Naive thymus-derived CD4-positive, alpha-beta T cell (primary cell): ENCODE measurements around the gene HOXB8. TPM values are rescaled to one million over a fixed set of nuclear protein-coding genes. Genes with fewer than 3 reads are reported as not detected.
A peak's percentile ranks its signal among the peaks of the same experiment; 100 is the strongest.

ENCODE experiments used
- ATAC-seq: fragments of 150-1000 bp; cut with Tn5 transposase; 2 replicates; pipeline ENCODE4 v1.10.0; 2021; ENCODE audit warnings: mild to moderate bottlenecking, moderate library complexity
- CTCF ChIA-PET: fragments of 350-600 bp; sonication (Branson Sonifier 250); formaldehyde crosslinking; loops from one replicate; lab custom pipeline; 2021; ENCODE audit warnings: antibody characterized with exemption; lab: Charles Lee
- POLR2A ChIA-PET: fragments of 350-600 bp; sonication (Branson Sonifier 250); formaldehyde crosslinking; loops from one replicate; lab custom pipeline; 2021; ENCODE audit warnings: antibody characterized with exemption, inconsistent platforms; lab: Charles Lee
- DNase-seq, 9 donors: peaks; one replicate each; pipeline versions ENCODE4 v3.0.0 to v3.0.0-alpha.2; 2020 to 2022; ENCODE audit warnings: mixed read lengths in 1 of 9
- H3K27ac ChIP-seq: one replicate; pipeline ENCODE4 v1.7.0; 2013; ENCODE audit warnings: mild to moderate bottlenecking, low read depth, low read length, moderate library complexity
- H3K27me3 ChIP-seq, 2 donors: one replicate each; pipeline ENCODE4 v1.7.0; 2013; ENCODE audit warnings: low read length in 2 of 2, mild to moderate bottlenecking in 2 of 2, moderate library complexity in 2 of 2; ENCODE audit not compliant: control insufficient read depth in 2 of 2, insufficient read depth in 2 of 2
- H3K36me3 ChIP-seq, 3 experiments: 1 replicate in 2 of 3; 2 replicates in 1 of 3; pipeline ENCODE4 v1.7.0; 2013; ENCODE audit warnings: low read length in 3 of 3, mild to moderate bottlenecking in 3 of 3, moderate library complexity in 1 of 3; ENCODE audit not compliant: insufficient read depth in 3 of 3, control insufficient read depth in 2 of 3
- H3K4me1 ChIP-seq, 2 donors: one replicate each; pipeline ENCODE4 v1.7.0; 2013; ENCODE audit warnings: low read length in 2 of 2, mild to moderate bottlenecking in 2 of 2, moderate library complexity in 1 of 2; ENCODE audit not compliant: control insufficient read depth in 2 of 2, insufficient read depth in 2 of 2
- H3K4me3 ChIP-seq: 2 replicates; pipeline ENCODE4 v1.7.0; 2013; ENCODE audit warnings: mild to moderate bottlenecking, low read length
- H3K9me3 ChIP-seq, 3 experiments: 1 replicate in 2 of 3; 2 replicates in 1 of 3; pipeline ENCODE4 v1.7.0; 2013; ENCODE audit warnings: low read length in 3 of 3; ENCODE audit not compliant: control insufficient read depth in 2 of 3
- H3K27ac Mint-ChIP-seq, 9 donors: one replicate each; pipeline ENCODE4 v1.8.0; 2020 to 2022; ENCODE audit warnings: mixed read lengths in 9 of 9, mild to moderate bottlenecking in 8 of 9, moderate library complexity in 5 of 9, inconsistent platforms in 2 of 9
- H3K27me3 Mint-ChIP-seq, 5 donors: one replicate each; pipeline ENCODE4 v1.8.0; 2021 to 2022; ENCODE audit warnings: mixed read lengths in 5 of 5, mild to moderate bottlenecking in 1 of 5
- H3K36me3 Mint-ChIP-seq, 5 donors: one replicate each; pipeline ENCODE4 v1.8.0; 2020 to 2022; ENCODE audit warnings: mixed read lengths in 5 of 5, mild to moderate bottlenecking in 3 of 5, inconsistent platforms in 1 of 5
- H3K4me1 Mint-ChIP-seq, 7 donors: one replicate each; pipeline ENCODE4 v1.8.0; 2020 to 2022; ENCODE audit warnings: mixed read lengths in 7 of 7, mild to moderate bottlenecking in 3 of 7, inconsistent platforms in 1 of 7
- H3K4me3 Mint-ChIP-seq, 10 donors: one replicate each; pipeline ENCODE4 v1.8.0; 2020 to 2022; ENCODE audit warnings: mild to moderate bottlenecking in 10 of 10, mixed read lengths in 10 of 10, moderate library complexity in 6 of 10, inconsistent platforms in 2 of 10
- H3K9me3 Mint-ChIP-seq, 11 donors: one replicate each; pipeline ENCODE4 v1.8.0; 2020 to 2022; ENCODE audit warnings: mixed read lengths in 11 of 11, mild to moderate bottlenecking in 4 of 11, inconsistent platforms in 1 of 11, moderate library complexity in 1 of 11
- intact Hi-C, 2 donors: fragments of 100-400 bp; cut with micrococcal nuclease; formaldehyde crosslinking; loops; one replicate each; pipeline ENCODE4 v1.15.1; 2023
- polyA plus RNA-seq, 2 donors: library from polyadenylated mRNA; unstranded; fragments of 300-500 nt; fragmentation: Illumina TruSeq; gene quantifications; one replicate each; pipeline ENCODE4 v1.2.3, GENCODE V29; 2021
- total RNA-seq, 6 experiments: library from RNA in 5 of 6; stranded (reverse) in 5 of 6; gene quantifications; 1 replicate in 5 of 6; 2 replicates in 1 of 6; pipeline ENCODE4 v1.2.3 and lab custom pipeline; 2021 to 2026

HOXB8 gene
- total and polyA plus RNA-seq, 7 experiments from 2014 or later: not detected

GRCh38 chr17:48575673-48576478 is 39.2 kb downstream of the HOXB8 start:
- ATAC-seq (no peak), DNase-seq (no peak)
- peaks cover 0 to 4% (median 0%) of the 10 kb centered on the region in 11 donors for H3K9me3 Mint-ChIP-seq
- ChIA-PET POLR2A (interaction anchor here (0.7 kb wide), 1 partner anchor 21 kb away, joined by 3 read pairs; no protein-coding TSS in a partner anchor), CTCF (no interaction called here)
- peaks cover 24 to 51% (median 33%) of the 10 kb centered on the region in 5 donors for H3K27me3 Mint-ChIP-seq
- Histone ChIP-seq H3K4me3 (no peak overlapping the region), H3K27me3 (peaks cover 6 to 23% of the 10 kb centered on the region in 2 donors), H3K27ac (no peak overlapping the region), H3K36me3 (no peaks in the 10 kb centered on the region), H3K9me3 (no peaks in the 10 kb centered on the region), H3K4me1 (peaks cover 15 to 16% of the 10 kb centered on the region in 2 donors)
- peaks cover 0 to 19% (median 0%) of the 10 kb centered on the region in 5 donors for H3K36me3 Mint-ChIP-seq
- H3K4me3 Mint-ChIP-seq: peak overlapping the region in 7 of 10 donors; percentile 14 to 73 (median 41)
- H3K4me1 Mint-ChIP-seq: peaks cover 12 to 48% (median 34%) of the 10 kb centered on the region in 7 donors
- H3K27ac Mint-ChIP-seq: peak overlapping the region in 2 of 9 donors; percentile 14 to 29
- intact Hi-C loops: loop anchor here in 1 of 2 donors (5.0 kb wide), 1 partner anchor 64 kb away; no protein-coding TSS in a partner anchor

DNA sequence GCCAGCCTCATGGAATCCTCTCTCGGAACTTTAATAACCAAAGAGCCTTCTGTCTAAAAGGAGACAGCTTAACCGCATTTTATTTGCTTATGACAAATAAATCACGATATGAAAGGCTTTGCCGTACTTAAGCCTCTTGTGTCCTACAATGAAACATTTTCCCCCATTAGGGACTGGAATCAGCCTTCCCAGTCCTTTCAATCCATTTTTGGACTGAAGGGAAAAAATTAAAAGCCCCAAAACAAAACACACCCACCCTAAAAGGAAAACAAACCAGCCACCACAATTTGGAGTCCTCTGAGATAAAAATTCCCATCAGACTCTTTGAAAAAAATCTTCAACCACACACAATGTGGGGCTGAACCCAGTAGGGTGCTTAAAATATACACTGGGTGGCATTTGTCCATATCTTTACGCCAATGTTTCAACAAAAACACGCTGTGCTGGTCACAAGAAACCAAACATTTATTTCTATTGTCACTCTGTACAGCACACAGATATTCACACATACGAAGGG is 40.0 kb downstream of the HOXB8 start:
- Histone ChIP-seq H3K4me1 (peaks cover 15 to 16% of the 10 kb centered on the region in 2 donors), H3K27me3 (peaks cover under 1 to 16% of the 10 kb centered on the region in 2 donors), H3K4me3 (no peak overlapping the region), H3K9me3 (no peaks in the 10 kb centered on the region), H3K27ac (no peak overlapping the region), H3K36me3 (no peaks in the 10 kb centered on the region)
- intact Hi-C loops: loop anchor here in 1 of 2 donors (5.0 kb wide), 1 partner anchor 63 kb away; no protein-coding TSS in a partner anchor
- H3K9me3 Mint-ChIP-seq: peaks cover 0 to 3% (median 0%) of the 10 kb centered on the region in 11 donors
- H3K27me3 Mint-ChIP-seq: peaks cover 16 to 46% (median 28%) of the 10 kb centered on the region in 5 donors
- H3K27ac Mint-ChIP-seq: no peak overlapping the region
- CTCF ChIA-PET: interaction anchor here (1.2 kb wide), 1 partner anchor 8 kb away, joined by 3 read pairs; no protein-coding TSS in a partner anchor
- ATAC-seq (no peak), DNase-seq (no peak)
- peaks cover 12 to 41% (median 30%) of the 10 kb centered on the region in 7 donors for H3K4me1 Mint-ChIP-seq
- H3K4me3 Mint-ChIP-seq: no peak overlapping the region
- H3K36me3 Mint-ChIP-seq: peaks cover 0 to 19% (median 0%) of the 10 kb centered on the region in 5 donors
- POLR2A ChIA-PET: interaction anchor here (0.7 to 1.2 kb wide), 3 partner anchors 14 to 34 kb away, joined by 3 to 5 read pairs (median 4); no protein-coding TSS in a partner anchor

DNA sequence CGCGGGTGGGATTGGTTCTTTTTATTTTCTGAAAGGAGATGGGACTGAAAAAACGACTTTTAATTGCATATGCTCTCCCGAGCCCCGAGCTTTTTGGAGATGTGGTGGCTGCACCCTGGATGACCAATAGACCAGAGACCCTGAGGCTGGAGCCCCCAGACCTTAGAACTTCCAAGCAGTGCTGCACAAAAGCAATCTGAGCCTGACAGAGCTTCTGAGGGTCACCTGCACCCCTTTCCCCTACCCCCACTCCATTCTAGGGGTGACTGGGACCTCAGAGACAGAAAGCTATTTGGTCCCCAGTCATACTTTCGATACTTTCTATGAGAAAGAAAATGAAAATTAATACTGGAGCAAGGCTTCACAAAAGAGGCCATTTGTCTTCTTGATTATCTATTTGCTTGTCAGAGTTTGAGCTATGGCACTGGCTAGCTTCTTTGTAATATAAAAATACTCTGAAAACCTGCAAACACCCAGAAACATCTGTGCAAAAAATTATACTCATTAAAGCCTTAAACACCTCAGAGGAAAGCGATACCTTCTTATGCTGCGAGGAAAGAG is 40.5 kb downstream of the HOXB8 start:
- H3K4me1 ChIP-seq: peaks cover 15 to 16% of the 10 kb centered on the region in 2 donors
- ChIA-PET CTCF (interaction anchor here (1.2 kb wide), 1 partner anchor 9 kb away, joined by 3 read pairs; no protein-coding TSS in a partner anchor), POLR2A (interaction anchor here (0.7 to 1.2 kb wide), 3 partner anchors 14 to 33 kb away, joined by 3 to 5 read pairs (median 4); no protein-coding TSS in a partner anchor)
- intact Hi-C loops: loop anchor here in 1 of 2 donors (5.0 kb wide), 1 partner anchor 62 kb away; no protein-coding TSS in a partner anchor
- Mint-ChIP-seq H3K27me3 (peaks cover 11 to 46% (median 27%) of the 10 kb centered on the region in 5 donors), H3K27ac (no peak overlapping the region), H3K9me3 (peaks cover 0 to 1% (median 0%) of the 10 kb centered on the region in 11 donors), H3K4me1 (peaks cover 11 to 37% (median 25%) of the 10 kb centered on the region in 7 donors), H3K36me3 (peaks cover 0 to 16% (median 0%) of the 10 kb centered on the region in 5 donors), H3K4me3 (peak overlapping the region in 1 of 10 donors; percentile 1)
- H3K36me3 ChIP-seq: no peaks in the 10 kb centered on the region
- ATAC-seq (no peak), DNase-seq (no peak)
- H3K9me3 ChIP-seq: no peaks in the 10 kb centered on the region
- H3K4me3 ChIP-seq: no peak overlapping the region
- H3K27ac ChIP-seq: no peak overlapping the region
- H3K27me3 ChIP-seq: peaks cover 0 to 11% of the 10 kb centered on the region in 2 donors

GRCh38 chr17:48571826-48572417 is 43.2 kb downstream of the HOXB8 start:
- Histone ChIP-seq H3K36me3 (no peaks in the 10 kb centered on the region), H3K27ac (no peak overlapping the region), H3K27me3 (peaks cover 0 to 4% of the 10 kb centered on the region in 2 donors), H3K9me3 (no peaks in the 10 kb centered on the region), H3K4me3 (no peak overlapping the region), H3K4me1 (peaks cover 0 to under 1% of the 10 kb centered on the region in 2 donors)
- Mint-ChIP-seq H3K4me1 (peaks cover 0 to 35% (median 13%) of the 10 kb centered on the region in 7 donors), H3K4me3 (no peak overlapping the region), H3K27ac (no peak overlapping the region), H3K27me3 (peaks cover 0 to 33% (median 9%) of the 10 kb centered on the region in 5 donors), H3K36me3 (peaks cover 0 to 19% (median 0%) of the 10 kb centered on the region in 5 donors), H3K9me3 (peaks cover 0 to 1% (median 0%) of the 10 kb centered on the region in 11 donors)
- ATAC-seq (no peak), DNase-seq (no peak)
- ChIA-PET CTCF (no interaction called here), POLR2A (interaction anchor here (0.6 kb wide), 1 partner anchor 59 kb away, joined by 3 read pairs; no protein-coding TSS in a partner anchor)
- intact Hi-C loops: no loop called here

GRCh38 chr17:48571024-48571818 is 43.9 kb downstream of the HOXB8 start:
- ATAC-seq (no peak), DNase-seq (no peak)
- Mint-ChIP-seq H3K27ac (no peak overlapping the region), H3K4me1 (peaks cover 0 to 33% (median 11%) of the 10 kb centered on the region in 7 donors), H3K36me3 (peaks cover 0 to 19% (median 0%) of the 10 kb centered on the region in 5 donors), H3K9me3 (peaks cover 0 to 1% (median 0%) of the 10 kb centered on the region in 11 donors), H3K27me3 (peaks cover 0 to 29% (median 5%) of the 10 kb centered on the region in 5 donors), H3K4me3 (no peak overlapping the region)
- ChIA-PET POLR2A (no interaction called here), CTCF (no interaction called here)
- no peak overlapping the region for H3K27ac ChIP-seq
- no peaks in the 10 kb centered on the region for H3K4me1 ChIP-seq
- H3K9me3 ChIP-seq: no peaks in the 10 kb centered on the region
- intact Hi-C loops: no loop called here
- H3K36me3 ChIP-seq: no peaks in the 10 kb centered on the region
- peaks cover 0 to 4% of the 10 kb centered on the region in 2 donors for H3K27me3 ChIP-seq
- no peak overlapping the region for H3K4me3 ChIP-seq
